ENCODE results near the gene TOGARAM1. TPM values are rescaled to one million over a fixed set of nuclear protein-coding genes. Genes with fewer than 3 reads are reported as not detected.

The TOGARAM1 gene, protein sequence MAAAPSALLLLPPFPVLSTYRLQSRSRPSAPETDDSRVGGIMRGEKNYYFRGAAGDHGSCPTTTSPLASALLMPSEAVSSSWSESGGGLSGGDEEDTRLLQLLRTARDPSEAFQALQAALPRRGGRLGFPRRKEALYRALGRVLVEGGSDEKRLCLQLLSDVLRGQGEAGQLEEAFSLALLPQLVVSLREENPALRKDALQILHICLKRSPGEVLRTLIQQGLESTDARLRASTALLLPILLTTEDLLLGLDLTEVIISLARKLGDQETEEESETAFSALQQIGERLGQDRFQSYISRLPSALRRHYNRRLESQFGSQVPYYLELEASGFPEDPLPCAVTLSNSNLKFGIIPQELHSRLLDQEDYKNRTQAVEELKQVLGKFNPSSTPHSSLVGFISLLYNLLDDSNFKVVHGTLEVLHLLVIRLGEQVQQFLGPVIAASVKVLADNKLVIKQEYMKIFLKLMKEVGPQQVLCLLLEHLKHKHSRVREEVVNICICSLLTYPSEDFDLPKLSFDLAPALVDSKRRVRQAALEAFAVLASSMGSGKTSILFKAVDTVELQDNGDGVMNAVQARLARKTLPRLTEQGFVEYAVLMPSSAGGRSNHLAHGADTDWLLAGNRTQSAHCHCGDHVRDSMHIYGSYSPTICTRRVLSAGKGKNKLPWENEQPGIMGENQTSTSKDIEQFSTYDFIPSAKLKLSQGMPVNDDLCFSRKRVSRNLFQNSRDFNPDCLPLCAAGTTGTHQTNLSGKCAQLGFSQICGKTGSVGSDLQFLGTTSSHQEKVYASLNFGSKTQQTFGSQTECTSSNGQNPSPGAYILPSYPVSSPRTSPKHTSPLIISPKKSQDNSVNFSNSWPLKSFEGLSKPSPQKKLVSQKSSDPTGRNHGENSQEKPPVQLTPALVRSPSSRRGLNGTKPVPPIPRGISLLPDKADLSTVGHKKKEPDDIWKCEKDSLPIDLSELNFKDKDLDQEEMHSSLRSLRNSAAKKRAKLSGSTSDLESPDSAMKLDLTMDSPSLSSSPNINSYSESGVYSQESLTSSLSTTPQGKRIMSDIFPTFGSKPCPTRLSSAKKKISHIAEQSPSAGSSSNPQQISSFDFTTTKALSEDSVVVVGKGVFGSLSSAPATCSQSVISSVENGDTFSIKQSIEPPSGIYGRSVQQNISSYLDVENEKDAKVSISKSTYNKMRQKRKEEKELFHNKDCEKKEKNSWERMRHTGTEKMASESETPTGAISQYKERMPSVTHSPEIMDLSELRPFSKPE (N-terminal part only)
- total RNA-seq, result 1 to 10 TPM; 5.5 to 7.9 TPM

DNA sequence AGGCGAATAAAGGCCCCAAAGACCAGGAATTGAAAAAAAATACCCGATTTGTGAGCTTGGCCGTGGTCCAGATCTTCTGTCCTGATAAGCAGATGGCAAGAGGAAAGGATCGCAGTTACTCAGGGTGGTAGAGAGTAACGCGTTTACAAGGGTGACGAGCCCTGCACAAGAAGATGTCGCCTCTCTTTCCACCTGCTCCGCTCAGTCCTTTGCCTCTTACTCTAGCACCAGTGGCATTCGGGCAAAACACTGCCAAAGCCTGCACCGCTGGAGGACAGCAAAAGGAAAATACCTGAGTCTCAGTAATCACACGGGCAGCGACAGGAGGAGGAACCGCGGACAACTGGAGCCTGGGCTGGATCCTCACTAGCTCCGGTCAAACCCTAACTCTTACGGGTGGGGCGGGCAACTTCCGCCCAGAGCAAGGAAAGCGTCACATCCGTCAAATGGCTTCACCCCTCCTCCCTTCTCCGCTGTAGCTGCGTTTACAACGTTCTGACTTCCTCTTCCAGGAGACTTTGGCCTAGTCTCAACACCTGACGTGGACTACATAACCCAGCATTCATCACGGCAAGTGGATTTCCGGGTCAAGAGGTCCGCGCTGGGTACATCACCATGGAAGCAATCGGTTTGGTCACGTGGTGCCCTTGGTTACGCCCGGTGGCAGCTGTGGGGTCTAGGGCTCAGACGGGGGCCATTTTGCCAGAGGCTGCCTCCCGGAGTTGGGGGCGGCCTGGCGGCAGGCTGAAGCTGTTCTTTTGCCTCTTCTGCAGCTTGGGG, at the start of gene TOGARAM1, which contains the start of gene KLHL28:
Gene TOGARAM1, plus strand, starts transcription at position 637 of the 780 bp plus-strand sequence. CDS start 232 bp downstream, outside the sequence.
Gene KLHL28, minus strand, starts transcription at position 394 of the 780 bp plus-strand sequence. CDS start 16,019 bp downstream, outside the sequence.
- CTCF ChIA-PET, result interaction anchor here (1.1 to 1.4 kb wide), 2 partner anchors 9 to 123 kb away, joined by 4 read pairs; no protein-coding TSS in a partner anchor
- Mint-ChIP-seq H3K27me3 (no peaks in the 10 kb centered on the region), H3K4me3 (no peak within 1 kb of the TSS), H3K36me3 (ENCODE audit: low read depth) (peaks cover 25% of the 10 kb centered on the region), H3K9me3 (peaks cover 12% of the 10 kb centered on the region), H3K27ac (no peak within 1 kb of the TSS), H3K4me1 (ENCODE audit: low read depth) (peaks cover 58% of the 10 kb centered on the region)
- intact Hi-C loops (cut with micrococcal nuclease), result loop anchor here (2.0 to 5.0 kb wide), 4 partner anchors 65 to 291 kb away; partner anchors contain the start of genes FANCM, FKBP3 and MIS18BP1
- TF ChIP-seq, protein P1, sequence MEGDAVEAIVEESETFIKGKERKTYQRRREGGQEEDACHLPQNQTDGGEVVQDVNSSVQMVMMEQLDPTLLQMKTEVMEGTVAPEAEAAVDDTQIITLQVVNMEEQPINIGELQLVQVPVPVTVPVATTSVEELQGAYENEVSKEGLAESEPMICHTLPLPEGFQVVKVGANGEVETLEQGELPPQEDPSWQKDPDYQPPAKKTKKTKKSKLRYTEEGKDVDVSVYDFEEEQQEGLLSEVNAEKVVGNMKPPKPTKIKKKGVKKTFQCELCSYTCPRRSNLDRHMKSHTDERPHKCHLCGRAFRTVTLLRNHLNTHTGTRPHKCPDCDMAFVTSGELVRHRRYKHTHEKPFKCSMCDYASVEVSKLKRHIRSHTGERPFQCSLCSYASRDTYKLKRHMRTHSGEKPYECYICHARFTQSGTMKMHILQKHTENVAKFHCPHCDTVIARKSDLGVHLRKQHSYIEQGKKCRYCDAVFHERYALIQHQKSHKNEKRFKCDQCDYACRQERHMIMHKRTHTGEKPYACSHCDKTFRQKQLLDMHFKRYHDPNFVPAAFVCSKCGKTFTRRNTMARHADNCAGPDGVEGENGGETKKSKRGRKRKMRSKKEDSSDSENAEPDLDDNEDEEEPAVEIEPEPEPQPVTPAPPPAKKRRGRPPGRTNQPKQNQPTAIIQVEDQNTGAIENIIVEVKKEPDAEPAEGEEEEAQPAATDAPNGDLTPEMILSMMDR (IDR thresholded peaks at IDR 0.05), result no peak
- POLR2A ChIA-PET, result interaction anchor here (0.6 to 4.1 kb wide), 13 partner anchors 9 to 249 kb away, joined by 3 to 21 read pairs (median 4); partner anchors contain the start of genes FANCM, FKBP3 and PRPF39
- DNase-seq (peak; percentile 99), ATAC-seq (peak; percentile 93)

DNA sequence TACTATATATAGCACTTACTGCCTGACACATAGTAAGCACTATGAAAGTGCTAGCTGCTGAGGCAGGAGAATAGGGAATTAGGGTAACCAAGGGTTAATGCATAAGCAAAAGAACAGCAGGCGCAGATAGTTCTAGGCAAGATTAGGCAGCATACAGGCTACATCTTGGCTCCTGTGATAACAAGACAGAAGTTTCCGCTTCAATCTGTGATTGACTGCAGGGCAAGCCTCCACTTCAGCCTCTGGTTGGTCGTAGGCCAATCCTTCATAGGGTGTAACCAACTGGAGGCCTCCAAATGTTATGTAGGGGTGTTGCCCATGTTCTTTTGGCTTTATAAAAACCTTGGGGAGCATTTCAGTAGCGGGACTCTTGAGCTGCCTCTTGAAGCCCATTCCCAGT, 47.1 kb upstream of the TOGARAM1 start:
- POLR2A ChIA-PET, result interaction anchor here (1.6 kb wide), 1 partner anchor 39 kb away, joined by 3 read pairs; no protein-coding TSS in a partner anchor

DNA sequence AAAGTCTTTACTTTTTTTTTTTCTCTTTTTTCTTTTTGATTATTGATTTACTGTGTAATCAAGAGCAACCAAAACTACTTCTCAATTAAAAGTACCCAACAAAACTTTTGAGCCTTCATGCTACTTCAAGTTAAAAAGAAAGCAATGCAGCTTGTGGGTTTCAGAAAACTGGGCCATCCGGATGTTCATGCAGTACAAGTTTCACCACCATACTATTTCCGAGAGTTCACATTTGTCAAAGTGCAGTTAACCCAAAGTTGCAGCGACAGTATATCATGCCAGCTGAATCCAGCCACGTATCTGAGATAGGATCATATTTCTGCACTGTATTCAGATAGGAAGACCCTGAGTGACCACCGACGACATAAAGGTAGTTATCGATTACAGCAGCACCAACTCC, 33.2 kb upstream of the TOGARAM1 start:
- ATAC-seq, result no peak
- Mint-ChIP-seq H3K36me3 (ENCODE audit: low read depth) (peaks cover 8% of the 10 kb centered on the region), H3K27ac (no peak overlapping the region), H3K4me1 (ENCODE audit: low read depth) (peaks cover 17% of the 10 kb centered on the region), H3K27me3 (no peaks in the 10 kb centered on the region), H3K4me3 (no peak overlapping the region), H3K9me3 (no peaks in the 10 kb centered on the region)
- ChIA-PET POLR2A (no interaction called here), CTCF (no interaction called here)
- TF ChIP-seq, protein P1 (IDR thresholded peaks at IDR 0.05), result no peak
- intact Hi-C loops (cut with micrococcal nuclease), result no loop called here
- DNase-seq, result no peak

More for the DNA sequence above, 47.1 kb upstream of the TOGARAM1 start:
- Mint-ChIP-seq H3K27me3 (peaks cover 23% of the 10 kb centered on the region), H3K27ac (no peak overlapping the region), H3K9me3 (peaks cover 5% of the 10 kb centered on the region), H3K4me1 (ENCODE audit: low read depth) (peaks cover 6% of the 10 kb centered on the region), H3K36me3 (ENCODE audit: low read depth) (peaks cover 5% of the 10 kb centered on the region), H3K4me3 (no peak overlapping the region)
- no peak for ATAC-seq
- intact Hi-C loops (cut with micrococcal nuclease), result no loop called here
- no peak for DNase-seq
- TF ChIP-seq, protein P1 (IDR thresholded peaks at IDR 0.05), result no peak
- CTCF ChIA-PET, result interaction anchor here (1.2 to 1.3 kb wide), 2 partner anchors 18 to 169 kb away, joined by 3 read pairs; partner anchors contain the start of gene PRPF39

DNA sequence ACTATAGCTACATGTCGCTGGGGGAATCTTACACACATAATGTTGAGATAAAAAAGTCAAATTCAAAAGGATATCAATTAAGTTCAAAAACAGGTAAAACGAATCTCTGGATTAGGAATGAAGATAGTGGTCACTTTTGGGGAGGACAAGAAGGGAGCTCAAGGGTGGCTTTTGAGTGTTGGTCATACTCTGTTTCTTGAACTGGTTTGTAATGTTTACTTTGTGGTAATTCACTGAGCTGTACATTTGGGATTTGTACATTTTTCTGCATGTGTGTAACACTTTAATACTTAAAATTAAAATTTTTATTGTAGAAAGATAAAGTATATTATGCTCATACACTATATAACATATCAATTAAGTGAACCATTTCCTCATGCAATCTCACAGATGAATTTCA, 26.8 kb upstream of the TOGARAM1 start:
- H3K4me3 Mint-ChIP-seq, result no peak overlapping the region
- TF ChIP-seq, protein P1 (IDR thresholded peaks at IDR 0.05), result no peak
- ChIA-PET POLR2A (no interaction called here), CTCF (no interaction called here)
- no peaks in the 10 kb centered on the region for H3K27me3 Mint-ChIP-seq
- DNase-seq (no peak), ATAC-seq (no peak)
- H3K9me3 Mint-ChIP-seq, result peaks cover 3% of the 10 kb centered on the region
- peaks cover 47% of the 10 kb centered on the region for H3K36me3 Mint-ChIP-seq (ENCODE audit: low read depth)
- H3K27ac Mint-ChIP-seq, result no peak overlapping the region
- H3K4me1 Mint-ChIP-seq (ENCODE audit: low read depth), result peaks cover 28% of the 10 kb centered on the region
- intact Hi-C loops (cut with micrococcal nuclease), result no loop called here

Measured in activated CD8-positive, alpha-beta T cell treated with anti-CD3 and anti-CD28 coated beads for 36 hours (primary cell).